ENCODE data around the gene SMURF1. TPM values are rescaled to one million over a fixed set of nuclear protein-coding genes. Genes with fewer than 3 reads are reported as not detected.

The SMURF1 gene
- total and polyA plus RNA-seq, 7 donors: 8.4 to 18.0 (median 14.1) TPM

GRCh38 chr7:98997846-98998245 is 146.1 kb downstream of the SMURF1 start:
- no peaks in the 10 kb centered on the region for H3K27me3 ChIP-seq
- H3K27ac ChIP-seq: no peak overlapping the region
- DNase-seq: no peak
- peaks cover 25 to 91% (median 51%) of the 10 kb centered on the region in 4 donors for H3K36me3 ChIP-seq
- TF ChIP-seq POLR2AphosphoS5 (IDR thresholded peaks at IDR 0.05) (no peak), POLR2A (IDR thresholded peaks at IDR 0.05) (no peak), EP300 (IDR thresholded peaks at IDR 0.05) (no peak), CTCF (IDR thresholded peaks at IDR 0.05) (no peak)
- H3K4me1 ChIP-seq: no peaks in the 10 kb centered on the region
- no peaks in the 10 kb centered on the region for H3K9me3 ChIP-seq
- intact Hi-C loops (cut with DNase I): no loop called here
- WGBS, 2 donors: 88 to 93% methylated on average over 3 of the region's 3 CpGs
- H3K4me3 ChIP-seq: no peak overlapping the region

GRCh38 chr7:98996150-98996552 is 147.8 kb downstream of the SMURF1 start:
- Histone ChIP-seq H3K27me3 (no peaks in the 10 kb centered on the region), H3K4me1 (no peaks in the 10 kb centered on the region), H3K36me3 (peaks cover 34 to 93% (median 54%) of the 10 kb centered on the region in 4 donors), H3K27ac (no peak overlapping the region), H3K9me3 (no peaks in the 10 kb centered on the region), H3K4me3 (no peak overlapping the region)
- 92 to 94% methylated on average over 15 of the region's 15 CpGs for WGBS, 2 donors
- TF ChIP-seq CTCF (IDR thresholded peaks at IDR 0.05) (no peak), EP300 (IDR thresholded peaks at IDR 0.05) (no peak), POLR2AphosphoS5 (IDR thresholded peaks at IDR 0.05) (no peak)
- intact Hi-C loops (cut with DNase I): no loop called here
- no peak for DNase-seq

- 97% methylated on average over 16 of the region's 16 CpGs for WGBS, 2 donors
- Histone ChIP-seq H3K36me3 (peaks cover 35 to 93% (median 59%) of the 10 kb centered on the region in 4 donors), H3K9me3 (no peaks in the 10 kb centered on the region), H3K27ac (no peak overlapping the region), H3K4me1 (no peaks in the 10 kb centered on the region), H3K27me3 (no peaks in the 10 kb centered on the region), H3K4me3 (no peak overlapping the region)
- DNase-seq: no peak
- intact Hi-C loops (cut with DNase I): no loop called here
- no peak for TF ChIP-seq CTCF (IDR thresholded peaks at IDR 0.05)
- no peak for TF ChIP-seq POLR2A (IDR thresholded peaks at IDR 0.05)
- no peak for TF ChIP-seq EP300 (IDR thresholded peaks at IDR 0.05)
- TF ChIP-seq POLR2AphosphoS5 (IDR thresholded peaks at IDR 0.05): no peak
Observed at GRCh38 chr7:98995523-98996149, 148.3 kb downstream of the SMURF1 start.

GRCh38 chr7:98995111-98995510 is 148.8 kb downstream of the SMURF1 start:
- Histone ChIP-seq H3K4me1 (no peaks in the 10 kb centered on the region), H3K9me3 (no peaks in the 10 kb centered on the region), H3K4me3 (no peak overlapping the region), H3K27ac (no peak overlapping the region), H3K36me3 (peaks cover 38 to 93% (median 60%) of the 10 kb centered on the region in 4 donors), H3K27me3 (no peaks in the 10 kb centered on the region)
- TF ChIP-seq EP300 (IDR thresholded peaks at IDR 0.05) (no peak), POLR2A (IDR thresholded peaks at IDR 0.05) (no peak), CTCF (IDR thresholded peaks at IDR 0.05) (no peak), POLR2AphosphoS5 (IDR thresholded peaks at IDR 0.05) (no peak)
- intact Hi-C loops (cut with DNase I): no loop called here
- WGBS, 2 donors: 94 to 95% methylated on average over 13 of the region's 13 CpGs
- DNase-seq: no peak

Measured in sigmoid colon (tissue), 7 donors.